HG03135 (cell line): ENCODE data around the gene NCK2.

ENCODE experiments used
- ATAC-seq: cut with Tn5 transposase; IDR thresholded peaks from one replicate; pipeline ENCODE4 v1.9.1; 2021; ENCODE audit warnings: mild to moderate bottlenecking, moderate library complexity; ENCODE audit not compliant: unreplicated experiment

NCK2 gene

DNA sequence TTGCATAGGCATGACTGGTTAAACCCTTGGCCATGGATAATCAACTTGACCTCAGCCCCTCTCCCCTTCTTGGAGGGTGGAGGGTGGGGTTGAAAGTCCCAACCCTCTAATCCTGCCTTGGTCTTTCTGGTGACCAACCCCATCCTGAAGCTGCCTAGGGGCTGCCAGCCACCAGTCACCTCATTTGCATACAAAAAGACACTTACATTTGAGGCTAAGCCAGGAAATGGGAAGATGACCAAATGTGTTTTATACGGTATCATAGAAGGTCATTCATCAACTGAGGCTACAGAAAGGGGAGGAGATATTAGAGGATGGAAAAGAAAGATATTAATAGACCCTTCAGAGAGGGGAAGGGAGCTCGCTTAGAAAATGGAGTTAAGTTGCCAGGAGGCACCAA lies 96.8 kb downstream of the NCK2 start:
- ATAC-seq: no peak

DNA sequence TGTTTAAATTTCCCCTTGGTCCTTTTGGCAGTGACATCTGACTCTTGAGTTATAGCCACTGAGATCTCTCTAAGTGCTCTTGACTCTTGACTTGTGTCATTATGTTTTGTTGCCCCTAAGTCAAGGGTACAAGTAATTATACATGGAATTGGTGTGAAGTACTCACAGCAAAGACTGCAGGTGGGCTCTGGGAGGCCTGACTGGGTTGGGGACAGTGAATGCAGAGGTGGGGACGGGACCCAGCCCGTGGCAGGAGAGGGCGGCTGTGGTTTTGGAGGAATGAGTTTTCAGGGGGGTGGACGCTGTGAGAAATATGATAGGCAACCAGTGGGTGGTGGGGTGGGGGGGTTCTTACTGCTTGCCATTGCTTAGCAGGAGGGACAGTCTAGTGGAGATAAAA lies 97.8 kb downstream of the NCK2 start:
- ATAC-seq: no peak

- no peak for ATAC-seq
These were observed 99.0 kb downstream of the NCK2 start for GRCh38 chr2:105843476-105844374.

GRCh38 chr2:105845976-105846375 lies 101.3 kb downstream of the NCK2 start:
- ATAC-seq: no peak

DNA sequence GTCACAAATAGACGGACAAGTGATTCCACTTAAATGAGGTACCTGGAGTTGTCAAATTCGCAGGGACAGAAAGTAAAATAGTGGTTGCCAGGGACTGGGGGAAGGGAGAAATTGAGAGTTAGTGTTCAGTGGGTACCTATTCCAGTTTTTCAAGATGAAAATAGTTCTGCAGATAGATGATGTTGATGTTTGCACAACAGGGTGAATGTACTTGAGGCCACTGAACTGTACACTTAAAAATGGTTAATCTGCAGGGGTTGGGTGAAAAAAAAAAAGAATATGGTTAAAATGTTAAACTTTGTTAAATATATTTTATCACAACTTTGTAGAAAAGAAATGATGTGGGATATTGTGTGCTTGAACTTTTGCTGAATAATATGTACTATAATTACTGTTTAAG lies 102.3 kb downstream of the NCK2 start:
- no peak for ATAC-seq

GRCh38 chr2:105848367-105848766 lies 103.7 kb downstream of the NCK2 start:
- no peak for ATAC-seq

DNA sequence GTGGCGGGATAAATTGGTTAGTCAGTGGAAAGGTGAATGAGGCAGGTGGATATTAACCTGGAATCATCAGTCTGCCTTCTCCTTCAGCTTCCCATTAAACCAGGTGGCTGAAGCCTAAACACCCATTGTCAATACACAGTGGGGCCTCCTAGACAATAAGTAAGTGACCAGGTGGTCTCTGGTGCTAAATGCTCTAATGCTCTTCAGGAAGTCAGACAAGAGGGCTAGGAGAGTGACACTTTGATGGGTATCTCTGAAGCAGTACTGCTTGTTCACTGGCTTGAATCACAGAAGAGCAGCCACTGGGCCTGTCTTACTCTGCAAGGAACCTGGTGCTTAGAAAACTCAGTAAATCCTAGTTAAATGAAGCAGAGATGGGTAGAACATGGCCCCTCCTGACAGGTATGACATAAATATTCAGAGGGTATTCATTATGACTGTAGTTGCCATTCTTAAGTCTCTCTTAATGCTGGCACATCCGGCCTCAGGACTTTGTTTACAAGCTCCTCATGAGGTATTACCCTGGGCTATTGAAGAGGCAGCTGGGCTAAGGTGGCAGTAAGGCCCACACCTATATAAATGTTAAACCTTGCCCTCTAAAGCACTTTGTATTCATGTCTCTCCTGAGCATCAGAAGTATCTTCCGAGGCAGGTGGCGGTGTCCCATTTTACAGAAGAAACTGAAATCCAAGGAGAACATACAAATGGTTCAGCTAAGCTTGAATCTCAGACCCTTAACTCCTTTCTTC lies 104.9 kb downstream of the NCK2 start:
- ATAC-seq: no peak

- ATAC-seq: no peak
These were observed 107.4 kb downstream of the NCK2 start for GRCh38 chr2:105852066-105852465.

DNA sequence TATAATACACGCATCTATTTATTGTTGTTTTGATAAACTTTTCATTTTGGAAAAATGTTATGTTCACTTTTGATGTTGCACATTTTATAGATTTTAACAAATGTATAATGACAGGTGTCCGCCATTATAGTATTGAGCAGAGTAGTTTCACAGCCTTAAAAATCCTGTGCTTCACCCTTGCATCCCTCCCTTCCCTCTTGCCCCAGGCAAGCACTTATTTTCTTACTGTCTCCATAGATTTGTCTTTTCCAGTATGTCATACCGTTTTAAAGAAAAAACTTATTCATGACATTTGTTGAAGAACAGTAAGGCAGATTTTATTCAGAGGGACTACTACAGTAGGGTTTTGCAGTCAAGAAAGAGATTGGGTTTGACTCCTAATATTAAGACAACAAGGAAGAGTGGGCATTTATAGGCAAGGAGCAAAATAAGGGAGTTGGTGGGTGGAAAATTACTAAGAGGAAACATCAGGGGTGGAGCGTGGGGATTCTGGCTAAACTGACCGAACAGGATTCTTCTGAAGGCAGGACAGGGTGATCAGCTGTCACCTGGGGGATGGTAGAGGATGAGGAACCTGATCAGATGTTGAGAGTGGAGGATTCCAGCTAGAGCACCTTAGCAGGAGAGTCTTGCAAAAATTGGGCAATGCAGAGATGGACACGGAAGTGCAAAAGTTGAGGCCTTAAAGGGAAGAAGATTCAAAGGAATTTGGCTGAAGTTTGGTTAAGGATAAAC lies 108.8 kb downstream of the NCK2 start:
- ATAC-seq: no peak

DNA sequence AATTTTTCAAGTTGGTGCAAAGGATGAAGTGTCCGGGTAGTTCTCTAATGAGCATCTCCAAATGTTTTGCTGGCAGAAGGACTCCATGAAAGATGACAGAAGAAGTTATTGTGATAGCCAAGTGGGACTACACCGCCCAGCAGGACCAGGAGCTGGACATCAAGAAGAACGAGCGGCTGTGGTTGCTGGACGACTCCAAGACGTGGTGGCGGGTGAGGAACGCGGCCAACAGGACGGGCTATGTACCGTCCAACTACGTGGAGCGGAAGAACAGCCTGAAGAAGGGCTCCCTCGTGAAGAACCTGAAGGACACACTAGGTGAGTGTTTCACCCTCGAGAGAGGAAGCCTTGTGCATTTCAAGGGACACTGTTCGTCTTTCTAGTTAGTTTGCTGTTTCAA lies 110.3 kb downstream of the NCK2 start:
- ATAC-seq: no peak

DNA sequence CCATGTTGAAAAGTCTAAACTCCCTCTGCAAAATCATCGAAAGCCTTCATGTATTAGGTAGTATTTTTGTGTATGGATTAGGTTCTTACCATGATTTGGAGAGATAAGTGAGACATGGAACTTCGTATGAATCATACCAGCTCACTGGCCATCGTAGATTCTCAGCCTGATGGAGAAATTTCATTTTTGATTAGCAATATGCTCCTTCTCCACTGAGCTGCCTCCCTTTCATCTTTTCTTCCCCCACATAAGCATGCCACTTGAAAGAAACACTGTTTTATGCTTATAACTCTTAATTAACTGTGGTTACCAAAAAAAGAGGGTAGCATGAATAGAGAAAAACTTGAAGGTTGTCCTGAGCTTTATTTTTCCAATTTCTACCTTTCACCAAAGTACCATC lies 111.9 kb downstream of the NCK2 start:
- ATAC-seq: no peak

DNA sequence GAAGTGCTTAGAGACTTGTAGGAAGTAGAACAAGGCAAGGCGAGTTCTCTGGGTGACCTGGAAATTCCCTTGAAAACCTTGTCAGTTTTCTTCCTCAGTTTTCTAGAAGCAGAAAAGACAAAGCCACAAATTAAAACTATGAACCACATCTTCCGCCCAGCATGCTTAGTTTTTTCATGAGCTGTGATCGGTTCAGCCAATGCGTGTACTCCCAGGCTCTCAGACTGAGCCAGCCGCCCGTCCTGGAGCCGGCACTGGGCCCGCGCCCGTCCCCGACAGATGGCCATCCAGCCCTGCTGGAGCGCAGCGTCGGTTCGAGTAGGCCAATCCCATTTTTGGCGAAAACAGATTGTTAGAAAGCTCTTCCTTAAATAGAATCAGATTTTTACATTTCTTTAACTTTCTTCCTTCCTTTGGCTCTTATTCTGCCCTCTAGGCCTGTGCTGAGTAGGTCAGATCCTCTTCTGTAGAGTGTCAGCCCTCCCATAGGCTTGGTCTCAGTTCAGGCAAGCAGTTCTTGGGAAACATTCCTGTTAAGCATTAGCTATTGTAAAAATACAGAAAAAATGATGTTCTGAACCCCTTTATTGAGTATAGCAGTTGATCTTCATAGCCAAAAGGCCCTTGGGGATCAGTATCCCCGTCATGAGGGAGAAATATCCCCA lies 112.5 kb downstream of the NCK2 start:
- ATAC-seq: no peak

DNA sequence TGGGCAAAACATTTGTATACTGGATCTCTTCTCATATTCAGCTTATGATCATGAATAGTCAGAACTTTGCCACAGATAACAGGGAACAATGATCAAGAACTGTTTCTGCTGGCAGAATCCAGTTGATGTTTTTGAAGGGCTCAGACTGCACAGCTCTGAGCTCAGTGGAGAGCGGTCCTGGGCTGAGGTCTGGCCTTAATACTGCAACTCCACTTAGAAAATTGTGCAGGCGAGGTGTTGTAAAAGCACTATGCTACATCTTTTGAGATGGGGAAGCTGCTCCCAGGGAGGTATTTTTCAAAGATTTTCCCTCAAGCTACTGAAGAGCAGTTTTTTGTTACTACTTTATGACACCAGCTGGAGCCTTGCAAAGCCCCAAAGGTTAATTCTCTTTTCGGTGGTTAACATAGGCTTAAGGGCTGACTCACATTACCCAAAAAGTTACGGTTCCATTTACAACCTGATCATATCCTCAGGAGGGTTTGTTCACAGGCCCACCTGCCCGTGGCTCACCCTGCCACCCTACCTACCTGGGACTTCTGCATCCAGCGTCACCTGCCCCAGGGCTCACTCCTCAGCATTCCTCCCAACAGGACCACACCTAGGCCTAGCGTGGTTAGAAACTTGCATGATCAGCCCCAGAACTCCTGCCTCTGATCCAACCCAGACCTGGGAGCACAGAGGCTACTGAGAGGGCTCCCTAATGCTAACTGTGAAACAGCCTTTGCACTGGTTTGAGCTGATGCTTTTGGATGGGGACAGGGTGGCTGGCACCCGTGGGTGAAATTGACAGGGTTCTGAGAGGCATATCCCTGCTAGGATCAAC lies 114.4 kb downstream of the NCK2 start:
- ATAC-seq: no peak

- no peak for ATAC-seq
These were observed 114.9 kb downstream of the NCK2 start for GRCh38 chr2:105859694-105859951.

- ATAC-seq: no peak
These were observed 115.9 kb downstream of the NCK2 start for GRCh38 chr2:105860567-105860966.

DNA sequence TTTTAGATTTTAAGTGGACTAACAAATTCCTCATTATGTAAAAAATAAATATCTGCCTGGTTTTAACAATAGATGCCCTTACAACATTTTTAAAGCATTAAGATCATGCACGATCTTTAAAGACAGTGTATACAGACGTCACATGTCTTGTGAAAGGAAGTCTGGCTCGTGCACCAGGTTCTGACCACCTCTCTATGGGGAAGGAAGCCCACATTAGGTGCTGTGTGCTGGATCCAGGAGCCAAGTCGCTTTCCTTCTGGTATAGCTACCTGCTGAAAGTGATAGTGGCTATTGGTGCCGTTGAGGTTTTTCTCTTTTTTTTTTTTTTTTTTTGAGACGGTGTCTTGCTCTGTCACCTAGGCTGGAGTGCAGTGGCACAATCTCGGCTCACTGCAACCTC lies 116.5 kb downstream of the NCK2 start:
- no peak for ATAC-seq

- ATAC-seq: no peak
These were observed 118.1 kb downstream of the NCK2 start for GRCh38 chr2:105862843-105863242.

- ATAC-seq: no peak
These were observed 119.5 kb downstream of the NCK2 start for GRCh38 chr2:105864262-105864661.

- no peak for ATAC-seq
These were observed 120.7 kb downstream of the NCK2 start for GRCh38 chr2:105865222-105865913.
